ENCODE results near the gene PUSL1.

Gene PUSL1

GRCh38 chr1:1278620-1279019 is 29.8 kb upstream of the PUSL1 start:
- H3K4me1 ChIP-seq (ENCODE audit: control extremely low read depth in 1 of 4, control insufficient read depth in 4 of 4, insufficient read depth in 4 of 4, low read length in 3 of 4) = peaks cover 0 to 10% (median 10%) of the 10 kb centered on the region in 4 experiments
- 100% methylated on average over 7 of the region's 13 CpGs for WGBS (ENCODE audit: insufficient coverage)
- no peak for DNase-seq
- H3K36me3 ChIP-seq (ENCODE audit: control insufficient read depth in 4 of 4, insufficient read depth in 4 of 4, low read length in 3 of 4) = no peaks in the 10 kb centered on the region
- ChIA-PET POLR2A (no interaction called here), CTCF (interaction anchor here (1.2 kb wide), 1 partner anchor 12 kb away, joined by 4 read pairs; no protein-coding TSS in a partner anchor)
- no peaks in the 10 kb centered on the region for H3K27me3 ChIP-seq (replicated peaks in 2 of 5; ENCODE audit: control insufficient read depth in 4 of 5, insufficient read depth in 5 of 5, low read length in 4 of 5)
- H3K9me3 ChIP-seq (ENCODE audit: control extremely low read depth in 1 of 5, control insufficient read depth in 4 of 5, insufficient read depth in 2 of 5, low read depth in 1 of 5, low read length in 4 of 5) = no peaks in the 10 kb centered on the region
- no peak overlapping the region for H3K4me3 ChIP-seq (ENCODE audit: control insufficient read depth in 1 of 7, extremely low read depth in 1 of 7, insufficient read depth in 4 of 7, low read depth in 2 of 7, low read length in 6 of 7)
- H3K27ac ChIP-seq (ENCODE audit: insufficient read depth in 1 of 2, low read depth in 1 of 2, low read length in 2 of 2, poor library complexity in 1 of 2, severe bottlenecking in 2 of 2) = no peak overlapping the region

GRCh38 chr1:1279028-1279427 is 29.4 kb upstream of the PUSL1 start:
- POLR2A ChIA-PET = no interaction called here
- H3K4me1 ChIP-seq (ENCODE audit: control extremely low read depth in 1 of 4, control insufficient read depth in 4 of 4, insufficient read depth in 4 of 4, low read length in 3 of 4) = peaks cover 0 to 9% (median 9%) of the 10 kb centered on the region in 4 experiments
- 96% methylated on average over 14 of the region's 17 CpGs for WGBS (ENCODE audit: insufficient coverage)
- CTCF ChIA-PET = interaction anchor here (1.2 to 1.6 kb wide), 2 partner anchors 11 to 56 kb away, joined by 4 read pairs; no protein-coding TSS in a partner anchor
- no peak overlapping the region for H3K4me3 ChIP-seq (ENCODE audit: control insufficient read depth in 1 of 7, extremely low read depth in 1 of 7, insufficient read depth in 4 of 7, low read depth in 2 of 7, low read length in 6 of 7)
- no peaks in the 10 kb centered on the region for H3K36me3 ChIP-seq (ENCODE audit: control insufficient read depth in 4 of 4, insufficient read depth in 4 of 4, low read length in 3 of 4)
- H3K9me3 ChIP-seq (ENCODE audit: control extremely low read depth in 1 of 5, control insufficient read depth in 4 of 5, insufficient read depth in 2 of 5, low read depth in 1 of 5, low read length in 4 of 5) = no peaks in the 10 kb centered on the region
- no peak for DNase-seq
- H3K27me3 ChIP-seq (replicated peaks in 2 of 5; ENCODE audit: control insufficient read depth in 4 of 5, insufficient read depth in 5 of 5, low read length in 4 of 5) = no peaks in the 10 kb centered on the region
- H3K27ac ChIP-seq (ENCODE audit: insufficient read depth in 1 of 2, low read depth in 1 of 2, low read length in 2 of 2, poor library complexity in 1 of 2, severe bottlenecking in 2 of 2) = no peak overlapping the region

GRCh38 chr1:1280782-1281481 is 27.5 kb upstream of the PUSL1 start:
- POLR2A ChIA-PET = no interaction called here

GRCh38 chr1:1281533-1282321 is 26.7 kb upstream of the PUSL1 start:
- Histone ChIP-seq H3K4me1 (ENCODE audit: control extremely low read depth in 1 of 4, control insufficient read depth in 4 of 4, insufficient read depth in 4 of 4, low read length in 3 of 4) (no peaks in the 10 kb centered on the region), H3K27me3 (replicated peaks in 2 of 5; ENCODE audit: control insufficient read depth in 4 of 5, insufficient read depth in 5 of 5, low read length in 4 of 5) (no peaks in the 10 kb centered on the region), H3K27ac (ENCODE audit: insufficient read depth in 1 of 2, low read depth in 1 of 2, low read length in 2 of 2, poor library complexity in 1 of 2, severe bottlenecking in 2 of 2) (no peak overlapping the region), H3K4me3 (ENCODE audit: control insufficient read depth in 1 of 7, extremely low read depth in 1 of 7, insufficient read depth in 4 of 7, low read depth in 2 of 7, low read length in 6 of 7) (no peak overlapping the region), H3K9me3 (ENCODE audit: control extremely low read depth in 1 of 5, control insufficient read depth in 4 of 5, insufficient read depth in 2 of 5, low read depth in 1 of 5, low read length in 4 of 5) (no peaks in the 10 kb centered on the region), H3K36me3 (ENCODE audit: control insufficient read depth in 4 of 4, insufficient read depth in 4 of 4, low read length in 3 of 4) (no peaks in the 10 kb centered on the region)
- ChIA-PET POLR2A (no interaction called here), CTCF (no interaction called here)
- peak in 1 of 3 donors; percentile 47 for DNase-seq
- WGBS (ENCODE audit: insufficient coverage) = 85% methylated on average over 19 of the region's 26 CpGs

More at GRCh38 chr1:1280782-1281481, 27.5 kb upstream of the PUSL1 start:
- DNase-seq = no peak
- no peaks in the 10 kb centered on the region for H3K9me3 ChIP-seq (ENCODE audit: control extremely low read depth in 1 of 5, control insufficient read depth in 4 of 5, insufficient read depth in 2 of 5, low read depth in 1 of 5, low read length in 4 of 5)
- H3K4me1 ChIP-seq (ENCODE audit: control extremely low read depth in 1 of 4, control insufficient read depth in 4 of 4, insufficient read depth in 4 of 4, low read length in 3 of 4) = no peaks in the 10 kb centered on the region
- no peak overlapping the region for H3K4me3 ChIP-seq (ENCODE audit: control insufficient read depth in 1 of 7, extremely low read depth in 1 of 7, insufficient read depth in 4 of 7, low read depth in 2 of 7, low read length in 6 of 7)
- CTCF ChIA-PET = interaction anchor here (1.0 kb wide), 1 partner anchor 31 kb away, joined by 4 read pairs; no protein-coding TSS in a partner anchor
- 98% methylated on average over 17 of the region's 21 CpGs for WGBS (ENCODE audit: insufficient coverage)
- no peak overlapping the region for H3K27ac ChIP-seq (ENCODE audit: insufficient read depth in 1 of 2, low read depth in 1 of 2, low read length in 2 of 2, poor library complexity in 1 of 2, severe bottlenecking in 2 of 2)
- no peaks in the 10 kb centered on the region for H3K36me3 ChIP-seq (ENCODE audit: control insufficient read depth in 4 of 4, insufficient read depth in 4 of 4, low read length in 3 of 4)
- no peaks in the 10 kb centered on the region for H3K27me3 ChIP-seq (replicated peaks in 2 of 5; ENCODE audit: control insufficient read depth in 4 of 5, insufficient read depth in 5 of 5, low read length in 4 of 5)

- no peaks in the 10 kb centered on the region for H3K36me3 ChIP-seq (ENCODE audit: control insufficient read depth in 4 of 4, insufficient read depth in 4 of 4, low read length in 3 of 4)
- H3K9me3 ChIP-seq (ENCODE audit: control extremely low read depth in 1 of 5, control insufficient read depth in 4 of 5, insufficient read depth in 2 of 5, low read depth in 1 of 5, low read length in 4 of 5) = no peaks in the 10 kb centered on the region
- WGBS (ENCODE audit: insufficient coverage) = 92% methylated on average over 10 of the region's 14 CpGs
- ChIA-PET CTCF (interaction anchor here (1.4 kb wide), 1 partner anchor 9 kb away, joined by 3 read pairs; no protein-coding TSS in a partner anchor), POLR2A (no interaction called here)
- no peaks in the 10 kb centered on the region for H3K27me3 ChIP-seq (replicated peaks in 2 of 5; ENCODE audit: control insufficient read depth in 4 of 5, insufficient read depth in 5 of 5, low read length in 4 of 5)
- H3K4me3 ChIP-seq (ENCODE audit: control insufficient read depth in 1 of 7, extremely low read depth in 1 of 7, insufficient read depth in 4 of 7, low read depth in 2 of 7, low read length in 6 of 7) = no peak overlapping the region
- DNase-seq = peak in 2 of 3 donors; percentile 41 to 48
- no peak overlapping the region for H3K27ac ChIP-seq (ENCODE audit: insufficient read depth in 1 of 2, low read depth in 1 of 2, low read length in 2 of 2, poor library complexity in 1 of 2, severe bottlenecking in 2 of 2)
- no peaks in the 10 kb centered on the region for H3K4me1 ChIP-seq (ENCODE audit: control extremely low read depth in 1 of 4, control insufficient read depth in 4 of 4, insufficient read depth in 4 of 4, low read length in 3 of 4)
Observed at GRCh38 chr1:1282998-1283397, 25.4 kb upstream of the PUSL1 start.

- Histone ChIP-seq H3K36me3 (ENCODE audit: control insufficient read depth in 4 of 4, insufficient read depth in 4 of 4, low read length in 3 of 4) (no peaks in the 10 kb centered on the region), H3K4me1 (ENCODE audit: control extremely low read depth in 1 of 4, control insufficient read depth in 4 of 4, insufficient read depth in 4 of 4, low read length in 3 of 4) (no peaks in the 10 kb centered on the region), H3K4me3 (ENCODE audit: control insufficient read depth in 1 of 7, extremely low read depth in 1 of 7, insufficient read depth in 4 of 7, low read depth in 2 of 7, low read length in 6 of 7) (no peak overlapping the region), H3K9me3 (ENCODE audit: control extremely low read depth in 1 of 5, control insufficient read depth in 4 of 5, insufficient read depth in 2 of 5, low read depth in 1 of 5, low read length in 4 of 5) (no peaks in the 10 kb centered on the region), H3K27me3 (replicated peaks in 2 of 5; ENCODE audit: control insufficient read depth in 4 of 5, insufficient read depth in 5 of 5, low read length in 4 of 5) (no peaks in the 10 kb centered on the region), H3K27ac (ENCODE audit: insufficient read depth in 1 of 2, low read depth in 1 of 2, low read length in 2 of 2, poor library complexity in 1 of 2, severe bottlenecking in 2 of 2) (no peak overlapping the region)
- CTCF ChIA-PET = interaction anchor here (1.4 to 1.7 kb wide), 2 partner anchors 8 to 21 kb away, joined by 3 to 4 read pairs; no protein-coding TSS in a partner anchor
- WGBS (ENCODE audit: insufficient coverage) = 7% methylated on average over 3 of the region's 9 CpGs
- DNase-seq = peak; percentile 48 to 59 (median 56)
- POLR2A ChIA-PET = no interaction called here
Observed at GRCh38 chr1:1283821-1284220, 24.6 kb upstream of the PUSL1 start.

Data from common myeloid progenitor, CD34-positive (primary cell).